Fibroblast of skin of left biceps (primary cell): ENCODE measurements around the gene MCC.

Experiments
- DNase-seq, 2 experiments: peaks; one replicate each; pipeline ENCODE4 v3.0.0-alpha.2; 2013; ENCODE audit warnings: low read depth in 2 of 2

Gene MCC

DNA sequence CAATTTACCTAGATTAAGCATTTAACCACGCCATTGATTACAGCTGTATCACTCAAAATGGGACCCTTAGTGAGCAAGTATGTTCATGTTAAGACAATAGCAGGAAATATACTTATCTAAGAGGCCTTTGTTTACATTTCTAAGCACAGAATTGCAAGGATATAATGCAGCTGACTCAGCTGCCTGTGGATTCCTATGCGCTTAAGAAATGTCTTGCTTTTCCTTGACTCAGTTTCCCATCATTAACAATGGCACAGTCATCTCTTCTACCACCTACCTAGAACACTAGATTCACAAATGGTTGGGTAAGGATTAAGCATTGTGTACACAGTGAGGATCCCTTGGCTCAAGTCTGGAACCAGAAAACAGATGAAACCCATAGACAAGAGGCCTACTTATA, 217.2 kb downstream of the MCC start:
- no peak for DNase-seq

DNA sequence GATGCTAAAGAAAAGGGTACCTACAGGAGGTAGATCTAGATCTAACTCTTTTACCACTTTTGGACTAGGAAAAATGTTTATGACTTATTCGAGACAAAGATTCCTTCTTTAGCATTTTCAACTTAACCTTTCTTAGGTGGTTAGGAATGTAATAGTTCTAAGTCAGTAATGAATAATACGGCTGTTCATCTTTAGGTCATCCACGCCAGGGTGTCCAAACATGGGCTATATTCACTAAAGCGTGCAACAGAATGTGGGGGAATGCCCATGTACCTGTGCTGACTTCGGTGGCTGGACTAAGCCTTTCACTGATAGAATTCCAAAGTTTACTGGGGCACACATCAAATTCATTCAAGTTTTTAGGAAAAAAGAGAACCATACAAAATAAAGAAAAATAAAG, 218.2 kb downstream of the MCC start:
- no peak for DNase-seq

DNA sequence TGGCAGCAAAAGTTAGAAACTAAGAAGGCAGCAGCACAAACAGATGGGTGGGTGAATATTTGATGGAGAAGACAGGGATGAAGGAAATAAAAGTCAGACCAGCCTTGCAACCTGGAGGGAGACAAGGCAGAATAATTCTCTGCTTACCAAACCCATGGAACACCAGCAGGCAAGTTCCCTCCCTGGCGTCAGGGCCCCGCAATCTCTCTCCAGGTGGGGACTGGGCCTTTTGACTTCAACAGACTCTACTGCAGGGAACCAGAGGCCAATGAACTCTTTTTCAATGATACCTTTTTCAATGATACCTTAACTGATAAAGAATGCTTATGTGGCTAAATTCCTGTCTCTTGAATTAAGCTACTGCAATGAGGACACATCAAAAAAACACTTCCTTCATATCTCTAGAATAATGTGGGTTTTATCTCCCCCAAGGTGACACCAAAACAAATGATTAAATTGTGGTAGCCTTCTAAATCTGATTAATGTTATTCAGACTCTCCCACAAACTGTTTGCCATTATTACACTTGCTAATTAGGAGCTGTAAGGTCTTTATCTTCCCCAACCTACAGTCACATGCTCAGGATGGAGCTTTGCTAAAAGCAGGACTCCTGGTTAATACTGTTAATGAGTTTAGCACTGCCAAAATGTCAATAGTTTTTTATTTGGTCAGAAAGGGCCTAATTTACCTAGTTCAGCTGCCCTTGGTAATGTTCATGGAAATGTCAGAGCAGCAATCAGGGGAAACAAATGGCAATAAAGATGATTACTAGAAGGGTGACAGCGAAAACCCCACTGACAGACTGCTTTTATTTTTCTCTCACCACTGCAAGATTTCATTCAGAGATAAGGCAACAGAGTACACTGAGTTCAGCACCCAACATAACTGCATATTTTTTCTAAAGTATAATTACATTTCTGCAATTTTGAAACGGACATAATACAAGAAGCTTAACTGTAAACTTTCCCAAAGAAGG, 218.9 kb downstream of the MCC start:
- DNase-seq, result no peak

DNA sequence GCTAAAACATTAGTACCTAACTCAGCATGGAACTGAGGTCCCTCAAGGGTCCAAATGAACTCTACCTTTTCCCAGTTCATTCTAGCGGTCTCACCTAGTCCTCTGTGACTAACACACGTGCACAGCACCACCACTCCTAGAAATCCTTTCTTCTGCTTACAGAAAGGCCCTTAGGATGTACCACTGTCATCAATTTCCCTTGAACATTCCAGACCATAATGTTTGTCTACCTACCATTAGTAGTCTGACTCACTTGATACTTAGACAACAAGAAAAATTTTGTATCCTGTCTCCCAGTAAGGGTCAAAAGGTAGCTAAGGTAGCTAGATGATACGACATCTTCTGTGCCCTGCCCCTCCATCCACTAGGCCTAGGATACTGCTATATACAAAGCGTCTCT, 220.0 kb downstream of the MCC start:
- no peak for DNase-seq

DNA sequence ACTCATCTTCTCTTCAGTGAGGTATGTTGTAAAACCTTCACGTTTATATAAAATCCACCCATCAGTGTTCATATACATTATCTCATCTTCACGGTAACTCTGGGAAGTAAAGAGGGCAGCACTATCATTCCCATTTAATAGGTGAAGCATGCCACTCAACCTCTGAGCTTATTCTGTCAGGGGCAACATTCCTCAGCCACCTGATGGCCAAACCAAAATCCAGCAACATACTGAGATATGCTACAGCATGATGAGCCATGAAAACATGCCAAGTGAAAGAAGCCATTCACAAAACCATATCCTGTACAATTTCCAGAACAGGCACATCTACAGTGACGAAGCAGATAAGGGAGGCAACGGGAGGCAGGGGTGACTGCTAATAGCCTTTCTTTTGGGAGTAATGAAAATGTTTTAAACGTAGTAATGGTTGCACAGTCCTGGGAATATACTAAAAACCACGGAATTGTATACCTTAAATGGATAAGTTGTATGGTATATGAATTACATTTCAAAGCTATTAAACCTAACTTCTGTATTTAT, 220.8 kb downstream of the MCC start:
- DNase-seq, result no peak

DNA sequence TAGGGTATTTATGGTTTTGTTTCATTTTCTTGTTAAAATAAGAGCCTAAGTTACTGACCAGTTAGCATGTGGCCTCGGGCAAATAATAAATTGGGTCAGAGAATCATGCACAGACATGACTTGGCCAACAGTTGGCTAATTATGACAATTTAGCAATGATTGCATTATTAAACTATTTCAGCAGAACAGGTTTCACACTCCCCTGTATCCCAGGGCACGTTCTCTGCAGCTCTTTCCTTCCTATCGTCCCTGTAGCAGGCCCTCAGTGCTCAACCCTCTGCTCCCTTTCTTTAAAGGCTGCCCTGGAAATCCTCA, 221.4 kb downstream of the MCC start:
- no peak for DNase-seq

DNA sequence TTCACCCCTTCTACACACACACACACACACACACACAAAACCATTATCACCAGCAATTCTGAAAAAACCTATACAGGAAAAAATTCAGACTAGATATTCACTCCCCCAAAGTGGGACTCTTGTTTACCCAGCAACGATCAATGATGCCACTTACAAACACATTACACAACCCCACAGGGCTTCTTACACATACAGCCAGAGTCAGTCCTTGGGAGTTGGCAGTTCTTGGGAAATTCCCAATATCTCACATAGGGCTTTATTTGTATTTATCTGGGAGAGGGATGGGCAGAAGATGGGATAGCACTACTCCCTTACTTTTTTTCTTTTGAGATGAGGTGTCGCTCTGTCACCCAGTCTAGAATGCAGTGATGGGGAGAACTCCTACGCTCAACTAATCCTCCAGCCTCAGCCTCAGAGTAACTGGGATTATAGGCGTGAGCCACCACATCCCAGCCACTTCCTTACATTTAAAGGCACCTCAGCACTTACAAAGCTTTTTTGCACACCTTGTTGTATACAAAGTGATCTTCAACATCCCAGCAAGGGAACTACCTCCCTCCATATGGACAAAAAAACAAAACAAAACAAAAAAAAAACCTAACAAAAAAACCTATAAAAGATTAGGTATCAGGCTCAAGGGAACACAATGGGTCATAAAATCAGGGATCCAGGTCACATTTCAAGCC, 221.9 kb downstream of the MCC start:
- DNase-seq, result no peak

DNA sequence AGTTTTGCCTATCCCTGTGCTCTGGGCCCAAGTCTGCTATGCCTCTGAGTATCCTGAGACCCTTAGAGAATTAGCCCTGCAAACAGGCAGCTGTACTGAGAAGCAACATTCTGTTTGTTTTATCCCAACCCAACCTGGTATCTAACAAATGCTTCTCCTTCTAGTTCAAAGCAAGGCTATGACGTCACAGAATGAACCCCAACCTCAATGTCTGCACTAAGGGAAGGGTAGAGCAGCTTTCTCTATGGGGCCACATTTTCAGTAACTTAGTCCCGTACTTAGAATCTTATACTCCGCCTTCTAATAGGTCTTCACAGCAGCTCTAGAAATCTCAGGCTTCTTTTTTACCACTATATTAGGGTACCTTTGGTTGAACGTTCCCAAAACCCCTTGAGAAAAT, 223.1 kb downstream of the MCC start:
- DNase-seq, result no peak

DNA sequence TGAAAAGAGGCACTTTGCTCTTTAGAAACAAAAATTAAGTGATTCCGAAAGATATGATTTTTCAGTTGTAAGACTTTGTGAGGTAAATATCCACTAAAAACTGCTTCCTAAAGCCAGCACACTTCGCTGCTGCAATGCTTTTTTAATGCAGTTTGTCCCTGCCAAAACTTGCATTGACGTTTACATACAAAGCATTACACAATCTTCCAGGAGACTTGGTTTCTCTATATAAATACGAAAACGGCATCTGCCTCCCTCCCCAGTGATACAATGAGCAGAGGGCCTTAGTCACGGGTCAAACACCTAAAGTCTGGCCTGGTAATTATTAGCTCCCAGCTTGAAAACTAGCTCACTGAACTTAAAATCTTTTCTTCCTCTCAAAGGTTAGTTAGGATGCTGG, 224.2 kb downstream of the MCC start:
- peak in 1 of 2 experiments; percentile 15 for DNase-seq

DNA sequence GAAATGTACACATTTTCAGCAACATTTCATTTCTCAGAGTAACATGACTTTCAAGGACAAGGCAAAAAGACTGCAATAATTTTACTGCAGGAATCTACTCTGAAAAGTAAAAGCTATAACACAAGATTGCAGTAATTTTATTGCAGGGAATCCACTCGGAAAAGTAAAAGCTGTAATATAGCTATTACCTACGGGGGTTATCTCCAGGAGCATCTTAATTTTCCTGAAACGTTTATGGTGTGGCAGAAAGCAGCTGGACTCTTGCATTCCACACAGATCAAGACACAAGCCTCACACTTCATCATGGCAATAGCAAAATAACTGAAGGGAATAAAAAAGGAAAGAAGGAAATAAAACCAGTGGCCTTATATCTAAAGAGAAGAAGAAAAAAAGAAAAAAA, 224.7 kb downstream of the MCC start:
- no peak for DNase-seq

DNA sequence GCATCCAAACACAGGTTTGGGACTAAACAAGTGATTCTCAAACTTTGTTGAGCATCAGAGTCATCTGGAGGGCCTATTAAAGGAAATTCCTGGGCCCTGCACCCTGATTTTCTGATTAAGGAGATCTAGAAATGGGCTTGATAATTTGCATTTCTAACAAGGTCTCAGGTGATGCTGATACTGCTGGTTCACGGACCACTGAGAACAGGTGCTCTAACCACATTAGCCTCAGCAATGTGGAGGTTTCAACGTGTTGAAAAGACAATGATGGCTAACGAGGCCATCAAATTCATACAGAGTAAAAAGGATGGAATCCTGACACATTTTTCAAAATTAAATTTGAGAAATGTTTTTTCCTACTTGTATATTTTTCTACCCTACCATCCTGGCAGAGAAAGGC, 225.6 kb downstream of the MCC start:
- no peak for DNase-seq

DNA sequence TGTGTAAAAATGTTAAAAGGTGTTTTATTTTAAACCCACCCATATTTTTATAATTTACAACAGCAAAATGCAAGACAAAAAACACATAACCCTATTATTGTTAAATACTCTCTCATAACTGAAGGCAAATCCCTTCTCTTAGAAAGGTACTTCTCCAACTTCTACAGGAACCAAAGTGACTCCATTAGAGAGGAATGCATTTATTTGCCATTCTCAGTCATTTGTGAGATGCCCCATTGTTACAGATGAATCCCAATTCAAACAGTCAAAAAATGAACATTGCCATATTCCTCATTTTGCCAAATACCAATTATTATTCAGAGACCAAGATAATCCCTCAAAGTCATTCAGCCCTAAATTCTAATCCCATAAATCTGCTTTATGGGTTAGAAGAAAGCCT, 229.2 kb downstream of the MCC start:
- no peak for DNase-seq

DNA sequence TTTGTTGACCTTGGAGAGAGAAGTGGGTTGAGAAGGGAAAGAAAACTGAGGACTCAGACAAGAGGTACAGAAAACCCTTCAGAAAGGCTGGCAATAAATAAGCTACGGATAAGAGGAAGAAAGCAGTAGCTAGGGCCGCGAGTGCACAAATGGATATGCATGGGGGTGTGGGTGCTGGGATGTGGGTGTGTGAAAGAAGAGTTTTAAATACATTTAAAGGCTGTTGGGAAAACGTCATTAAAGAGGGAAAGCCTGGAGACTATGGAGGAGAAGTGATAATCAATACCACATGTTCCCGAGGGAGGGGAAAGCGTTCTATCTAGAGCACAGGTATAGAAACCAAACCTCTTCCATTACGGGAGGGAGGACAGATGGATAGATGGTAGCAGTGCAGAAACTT, 230.7 kb downstream of the MCC start:
- no peak for DNase-seq

DNA sequence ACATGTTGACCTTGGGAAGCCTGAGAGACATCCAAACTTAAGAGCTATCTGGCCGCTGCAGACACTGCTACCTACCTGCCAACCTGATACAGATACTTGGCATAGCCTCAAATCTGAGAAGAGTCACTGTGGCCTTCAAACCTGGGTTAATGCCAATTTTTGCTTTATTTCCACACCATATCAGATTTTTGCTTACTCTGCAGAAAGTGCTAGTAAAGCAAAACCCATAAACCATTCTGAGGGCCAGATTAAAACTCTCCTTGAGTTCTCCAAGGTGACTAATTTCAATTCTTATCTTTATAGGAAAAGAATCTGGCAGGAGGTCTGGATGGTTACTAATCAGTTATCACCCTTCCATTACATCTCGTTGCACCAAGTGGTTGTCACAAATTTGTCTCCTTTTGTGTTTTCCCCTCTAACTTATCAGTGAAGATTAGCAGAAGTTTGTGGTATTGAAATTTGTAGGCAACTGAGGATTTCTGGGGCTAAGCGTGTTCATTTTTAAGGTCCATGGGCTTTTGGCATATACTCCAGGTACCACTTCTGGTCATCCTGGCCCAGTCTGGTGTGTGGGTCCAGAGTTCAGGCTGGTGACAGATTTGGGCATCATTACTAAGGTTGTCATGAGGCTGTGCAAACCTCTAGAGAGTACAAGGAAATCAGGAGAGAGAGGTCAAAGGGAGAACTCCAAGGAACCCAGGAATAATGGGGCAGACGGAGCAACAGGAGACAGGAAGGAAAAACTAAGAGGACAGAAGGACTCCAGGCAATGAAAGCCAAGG, 231.4 kb downstream of the MCC start:
- no peak for DNase-seq

DNA sequence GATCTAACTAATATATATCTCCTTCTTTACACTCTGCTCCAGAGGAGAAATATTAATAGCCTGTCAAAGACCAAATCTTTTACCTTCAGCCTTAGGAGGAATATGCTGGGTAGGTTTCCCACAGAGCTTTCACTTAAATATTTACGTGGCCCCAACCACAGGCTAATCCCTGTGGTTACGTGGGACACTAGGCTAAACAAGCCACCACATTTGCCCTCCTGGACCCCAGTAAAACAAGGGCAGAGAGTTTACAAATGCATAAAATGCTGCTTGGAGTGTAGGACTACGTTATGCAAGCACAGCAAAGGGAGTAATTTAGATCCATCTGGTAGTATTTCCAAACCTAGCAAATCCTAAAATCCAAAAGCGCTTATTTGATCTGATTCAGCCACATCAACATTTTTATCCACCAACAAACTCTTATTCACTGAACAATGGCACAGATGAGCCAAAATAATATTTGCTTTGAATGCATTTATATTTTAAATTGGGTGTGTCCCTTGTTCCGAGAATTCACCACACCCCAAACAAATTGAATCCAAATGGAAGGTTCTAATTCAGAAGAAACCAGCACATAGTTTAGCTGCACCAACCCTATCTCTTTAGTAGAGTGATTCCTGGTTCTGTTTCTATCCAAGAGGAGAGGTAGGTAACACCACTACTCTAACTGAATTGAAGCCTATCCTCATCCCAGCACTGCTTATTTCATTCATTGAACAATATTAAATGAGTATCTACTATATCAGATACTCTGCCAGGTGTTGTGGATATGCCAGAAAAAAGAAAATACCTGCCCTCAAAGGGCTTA, 232.5 kb downstream of the MCC start:
- no peak for DNase-seq

DNA sequence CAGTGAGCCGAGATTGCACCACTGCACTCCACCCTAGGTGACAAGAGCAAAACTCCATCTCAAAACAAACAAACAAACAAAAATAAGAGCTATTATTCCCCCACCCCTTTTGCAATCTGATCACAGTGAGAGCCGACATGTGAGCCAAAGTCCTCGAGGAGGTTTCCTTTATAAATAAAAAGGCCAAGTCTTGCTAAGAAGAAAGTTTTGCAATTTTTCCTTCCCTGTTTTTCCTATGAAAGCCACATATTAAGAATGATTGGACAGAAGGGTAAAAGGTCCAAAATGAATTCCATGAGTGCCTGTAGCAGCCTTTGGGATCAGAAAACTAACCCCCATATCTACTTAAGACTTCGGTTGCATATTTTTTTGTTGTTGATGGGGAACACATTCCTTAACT, 233.1 kb downstream of the MCC start:
- no peak for DNase-seq

DNA sequence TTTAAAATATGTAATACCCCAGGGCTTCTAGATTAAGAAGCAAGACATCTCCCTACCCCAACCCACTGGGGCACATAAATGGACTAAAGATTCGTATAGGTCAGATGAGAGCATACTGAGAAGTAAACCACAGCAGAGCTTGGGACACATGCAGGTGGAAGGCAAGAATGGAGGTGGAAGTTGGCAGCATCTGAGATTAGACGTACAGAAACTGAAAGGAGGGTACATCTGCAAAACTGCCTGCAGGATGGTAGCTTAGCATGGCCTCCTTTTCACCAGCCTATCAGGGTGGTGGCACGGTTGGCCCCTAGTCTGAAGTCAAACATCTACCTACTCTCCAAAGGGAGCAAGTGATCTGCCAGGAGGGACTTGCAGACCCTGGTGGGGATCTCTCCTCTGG, 235.2 kb downstream of the MCC start:
- DNase-seq, result no peak

DNA sequence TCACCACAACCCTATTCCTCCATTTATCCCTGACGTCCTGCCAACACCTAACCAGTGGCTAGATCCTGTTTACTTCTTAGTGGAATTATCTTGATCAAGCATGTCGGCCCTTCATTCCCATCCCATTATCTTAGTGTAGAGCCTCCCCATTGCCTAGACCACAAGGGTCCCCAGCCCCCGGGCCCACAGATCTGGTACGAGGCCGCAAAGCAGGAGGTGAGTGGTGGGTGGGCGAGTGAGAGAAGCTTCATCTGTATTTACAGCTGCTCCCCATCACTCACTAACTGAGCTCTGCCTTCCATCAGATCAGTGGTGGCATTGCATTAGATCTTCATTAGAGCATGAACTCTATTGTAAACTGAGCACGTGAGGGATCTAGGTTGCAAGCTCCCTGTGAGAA, 236.2 kb downstream of the MCC start:
- no peak for DNase-seq

DNA sequence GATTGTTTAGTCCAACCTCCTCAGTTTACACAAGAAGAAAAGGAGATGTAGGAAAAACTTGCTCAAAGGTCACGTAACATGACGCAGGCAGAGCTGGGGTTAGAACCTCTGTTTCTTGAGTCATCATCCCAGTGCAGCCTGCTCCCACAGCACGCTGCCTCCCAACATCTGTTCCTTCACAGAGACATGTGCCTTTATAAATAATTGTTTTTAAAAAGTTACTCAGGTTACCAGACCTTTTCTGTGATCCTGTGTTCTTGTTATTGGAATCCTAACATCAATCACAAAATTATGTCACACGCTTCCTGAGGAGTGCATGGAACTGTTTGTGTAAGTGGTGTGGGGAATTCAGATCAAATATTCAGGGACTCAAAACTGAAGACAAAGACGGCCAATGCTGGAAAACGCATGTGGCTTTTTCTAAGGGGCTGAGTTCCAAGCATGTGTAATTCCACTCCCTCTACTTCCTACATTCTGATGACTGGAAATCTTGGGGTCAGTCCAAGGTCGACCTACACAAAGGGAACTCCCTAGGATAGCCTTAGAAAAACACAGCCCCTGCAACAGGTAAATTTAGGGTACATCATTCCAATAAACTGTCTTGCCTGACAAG, 237.8 kb downstream of the MCC start:
- DNase-seq, result peak; percentile 35 to 37

DNA sequence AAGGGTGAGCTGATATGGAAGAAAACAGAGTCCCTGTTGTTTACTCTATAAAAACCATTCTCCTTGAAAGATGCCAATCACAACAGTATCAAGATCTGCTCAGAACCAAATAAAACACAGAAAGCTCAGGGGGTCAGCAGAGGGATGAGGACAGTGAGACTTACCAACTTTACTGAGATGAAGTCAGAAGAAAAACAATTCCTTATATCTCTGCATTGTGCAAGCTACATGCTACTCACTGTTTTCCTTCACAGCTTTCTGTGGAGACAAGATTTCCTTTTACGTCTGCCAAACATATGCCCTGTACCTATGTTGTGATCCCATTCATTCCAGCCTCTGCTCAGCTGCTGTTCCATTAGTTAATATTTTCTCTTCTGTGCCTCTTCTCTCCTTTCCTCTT, 239.0 kb downstream of the MCC start:
- DNase-seq, result no peak

DNA sequence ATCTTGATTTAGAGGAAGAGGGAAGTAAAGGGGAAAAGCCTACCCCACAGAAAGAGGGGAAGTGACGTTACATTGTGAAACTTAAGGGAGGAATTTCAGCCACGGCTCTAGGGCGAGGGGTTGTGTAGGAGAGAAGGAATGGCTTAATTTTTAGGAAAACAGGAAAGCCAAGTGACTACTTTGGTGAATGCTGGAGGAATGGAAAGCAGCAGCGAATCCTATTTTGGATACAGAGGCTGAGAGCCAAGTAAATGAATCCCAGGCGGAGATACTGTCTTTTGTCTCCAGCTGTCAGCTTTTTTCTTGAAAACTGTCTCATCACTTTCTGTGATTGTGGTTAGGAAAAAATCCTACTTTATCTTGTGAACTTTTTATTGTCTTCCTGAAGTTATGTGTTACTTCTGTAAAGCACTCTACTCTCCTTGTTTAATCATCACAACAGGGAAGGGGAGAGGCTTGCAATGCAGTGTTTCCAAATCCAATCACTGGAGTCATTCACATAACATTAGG, 241.8 kb downstream of the MCC start:
- peak; percentile 63 to 66 for DNase-seq
